H9 (cell line): ENCODE measurements around the gene ITPR1. TPM values are rescaled to one million over a fixed set of nuclear protein-coding genes. Genes with fewer than 3 reads are reported as not detected.

Source experiments
- DNase-seq: peaks from one replicate; pipeline ENCODE4 v3.0.0-alpha.2; 2017
- H2AFZ ChIP-seq: one replicate; pipeline ENCODE4 v1.6.1; 2013; ENCODE audit warnings: mild to moderate bottlenecking, low read length, control low read depth, moderate library complexity
- H2AK5ac ChIP-seq: 2 replicates; pipeline ENCODE4 v1.6.1; 2013; ENCODE audit warnings: low read length, control low read depth, mixed read lengths; ENCODE audit not compliant: insufficient read length
- H2BK120ac ChIP-seq: one replicate; pipeline ENCODE4 v1.6.1; 2013; ENCODE audit warnings: low read depth, mild to moderate bottlenecking, low read length, control low read depth, inconsistent platforms; ENCODE audit not compliant: poor library complexity, severe bottlenecking
- H2BK12ac ChIP-seq: 2 replicates; pipeline ENCODE4 v1.6.1; 2013; ENCODE audit warnings: low read length, control low read depth, mixed read lengths, low read depth; ENCODE audit not compliant: insufficient read length
- H2BK15ac ChIP-seq: 2 replicates; pipeline ENCODE4 v1.6.1; 2013; ENCODE audit warnings: low read depth, low read length, control low read depth
- H2BK20ac ChIP-seq: one replicate; pipeline ENCODE4 v1.6.1; 2013; ENCODE audit warnings: low read depth, mild to moderate bottlenecking, low read length, control low read depth, inconsistent platforms; ENCODE audit not compliant: poor library complexity, severe bottlenecking
- H2BK5ac ChIP-seq: 2 replicates; pipeline ENCODE4 v1.6.1; 2013; ENCODE audit warnings: low read length, control low read depth, mixed read lengths; ENCODE audit not compliant: insufficient read length
- H3K14ac ChIP-seq: 2 replicates; pipeline ENCODE4 v1.6.1; 2013; ENCODE audit warnings: low read length, control low read depth; ENCODE audit not compliant: insufficient read depth
- H3K18ac ChIP-seq: 2 replicates; pipeline ENCODE4 v1.6.1; 2013; ENCODE audit warnings: low read depth, mild to moderate bottlenecking, mixed read lengths, low read length, control low read depth; ENCODE audit not compliant: insufficient read length
- H3K23ac ChIP-seq: 2 replicates; pipeline ENCODE4 v1.6.1; 2013; ENCODE audit warnings: low read length, control low read depth, mixed read lengths, low read depth; ENCODE audit not compliant: insufficient read length
- H3K23me2 ChIP-seq: 2 replicates; pipeline ENCODE4 v1.6.1; 2013; ENCODE audit warnings: low read depth, mild to moderate bottlenecking, mixed read lengths, low read length, control low read depth; ENCODE audit not compliant: insufficient read length, poor library complexity, severe bottlenecking
- H3K27ac ChIP-seq: 2 replicates; pipeline ENCODE4 v1.5.1; 2013; ENCODE audit warnings: low read length, control low read depth, mixed read lengths, low read depth; ENCODE audit not compliant: insufficient read length
- H3K27me3 ChIP-seq: 2 replicates; pipeline ENCODE4 v1.6.1; 2013; ENCODE audit warnings: low read length, control low read depth, inconsistent platforms; ENCODE audit not compliant: insufficient read depth
- H3K4ac ChIP-seq: 2 replicates; pipeline ENCODE4 v1.6.1; 2013; ENCODE audit warnings: low read depth, mild to moderate bottlenecking, control low read depth, inconsistent platforms, low read length, moderate library complexity
- H3K4me1 ChIP-seq: 2 replicates; pipeline ENCODE4 v1.6.1; 2013; ENCODE audit warnings: low read length, control low read depth, inconsistent platforms; ENCODE audit not compliant: insufficient read depth
- H3K4me2 ChIP-seq: 2 replicates; pipeline ENCODE4 v1.6.1; 2013; ENCODE audit warnings: low read length, control low read depth, mixed read lengths; ENCODE audit not compliant: insufficient read length, insufficient read depth
- H3K56ac ChIP-seq: 2 replicates; pipeline ENCODE4 v1.6.1; 2013; ENCODE audit warnings: low read depth, mild to moderate bottlenecking, mixed read lengths, low read length, control low read depth; ENCODE audit not compliant: insufficient read length
- H3K79me1 ChIP-seq: 2 replicates; pipeline ENCODE4 v1.6.1; 2013; ENCODE audit warnings: low read depth, mild to moderate bottlenecking, moderate library complexity, low read length, control low read depth, inconsistent platforms; ENCODE audit not compliant: insufficient read depth, poor library complexity, severe bottlenecking
- H3K79me2 ChIP-seq: 2 replicates; pipeline ENCODE4 v1.6.1; 2013; ENCODE audit warnings: low read length, control low read depth, inconsistent platforms; ENCODE audit not compliant: insufficient read depth
- H3K9ac ChIP-seq: 2 replicates; pipeline ENCODE4 v1.6.1; 2013; ENCODE audit warnings: low read length, control low read depth, mixed read lengths; ENCODE audit not compliant: insufficient read length; ENCODE audit errors: extremely low read depth
- H3K9me3 ChIP-seq: one replicate; pipeline ENCODE4 v1.6.1; 2013; ENCODE audit warnings: low read depth, low read length, inconsistent platforms; ENCODE audit not compliant: control insufficient read depth
- H3T11ph ChIP-seq: one replicate; pipeline ENCODE4 v1.6.1; 2013; ENCODE audit warnings: mild to moderate bottlenecking, low read length, control low read depth, inconsistent platforms
- H4K20me1 ChIP-seq: one replicate; pipeline ENCODE4 v1.6.1; 2013; ENCODE audit not compliant: control insufficient read depth, insufficient read length, insufficient read depth
- H4K5ac ChIP-seq: 2 replicates; pipeline ENCODE4 v1.6.1; 2013; ENCODE audit warnings: low read depth, mild to moderate bottlenecking, mixed read lengths, low read length, control low read depth; ENCODE audit not compliant: insufficient read length
- H4K8ac ChIP-seq: replicated peaks from 2 replicates; pipeline ENCODE4 v1.6.1; 2013; ENCODE audit warnings: low read length, control low read depth, mixed read lengths, low read depth; ENCODE audit not compliant: insufficient read length
- H4K91ac ChIP-seq: 2 replicates; pipeline ENCODE4 v1.6.1; 2013; ENCODE audit warnings: low read depth, mild to moderate bottlenecking, moderate library complexity, mixed read lengths, low read length, control low read depth; ENCODE audit not compliant: insufficient read length
- H3K27ac Mint-ChIP-seq, 3 experiments: 2 replicates in 2 of 3; 3 replicates in 1 of 3; pipeline ENCODE4 v1.8.0; 2020 to 2021; ENCODE audit warnings: mixed read lengths in 3 of 3, mild to moderate bottlenecking in 1 of 3, moderate library complexity in 1 of 3
- H3K27me3 Mint-ChIP-seq: 2 replicates; pipeline ENCODE4 v1.8.0; 2021; ENCODE audit warnings: low read depth, mild to moderate bottlenecking, moderate library complexity, mixed read lengths
- H3K36me3 Mint-ChIP-seq, 3 experiments: 2 replicates in 2 of 3; 3 replicates in 1 of 3; pipeline ENCODE4 v1.8.0; 2020 to 2021; ENCODE audit warnings: low read depth in 3 of 3, mixed read lengths in 3 of 3; ENCODE audit not compliant: insufficient read depth in 1 of 3
- H3K4me1 Mint-ChIP-seq, 2 experiments: 2 replicates each; pipeline ENCODE4 v1.8.0; 2020; ENCODE audit warnings: mixed read lengths in 2 of 2
- H3K4me3 Mint-ChIP-seq, 2 experiments: 2 replicates in 1 of 2; 3 replicates in 1 of 2; pipeline ENCODE4 v1.8.0; 2020 to 2021; ENCODE audit warnings: mild to moderate bottlenecking in 2 of 2, mixed read lengths in 2 of 2, moderate library complexity in 1 of 2
- H3K9me3 Mint-ChIP-seq, 2 experiments: 2 replicates in 1 of 2; 3 replicates in 1 of 2; pipeline ENCODE4 v1.8.0; 2020; ENCODE audit warnings: mild to moderate bottlenecking in 2 of 2, mixed read lengths in 2 of 2, moderate library complexity in 1 of 2
- WGBS: extraction: QIAGEN DNeasy Blood & Tissue Kit; methylation state at CpG from one replicate; pipeline ENCODE4 v1.1.7; 2013; ENCODE audit warnings: missing lambda C conversion rate, low lambda C conversion rate, mixed read lengths; ENCODE audit not compliant: insufficient read length; ENCODE audit errors: extremely low coverage; 5-methylcytosine and 5-hydroxymethylcytosine counted together
- total RNA-seq: library from RNA; stranded (reverse); gene quantifications from 2 replicates; pipeline ENCODE4 v1.2.1, GENCODE V29; 2021
- TF ChIP-seq, protein P1 (sequence below): fragments of 200-600 bp; sonication (generic); conservative IDR thresholded peaks from 3 replicates; pipeline ENCODE4 v1.8.0; 2021; ENCODE audit warnings: antibody characterized with exemption, mild to moderate bottlenecking

Gene ITPR1
- total RNA-seq, 1 experiment from 2014 or later = 4.2 TPM

DNA sequence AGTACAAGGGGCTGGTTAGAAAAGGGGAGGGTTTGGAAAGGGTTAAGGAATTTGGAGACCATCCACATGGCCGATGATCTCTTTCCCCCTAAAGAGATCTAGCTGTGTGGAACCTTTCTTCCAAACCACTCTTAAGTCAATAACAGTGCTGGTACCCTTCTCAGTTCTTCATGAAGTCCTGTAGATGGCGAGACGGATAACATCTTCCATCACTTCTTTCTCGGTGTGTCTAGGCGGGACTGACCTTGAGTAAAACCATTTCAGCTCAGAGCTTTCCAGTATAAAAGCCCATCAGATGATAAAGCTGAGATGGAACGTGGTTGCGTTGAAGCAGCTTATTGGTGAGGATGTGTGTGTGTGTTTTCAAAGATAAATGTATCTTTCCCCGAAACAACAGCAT, 334.6 kb downstream of the ITPR1 start:
- Histone ChIP-seq H4K91ac (no peak overlapping the region), H4K8ac (no peak overlapping the region), H3K9me3 (no peaks in the 10 kb centered on the region), H3K4me1 (peaks cover 2% of the 10 kb centered on the region; the same call in 1 of the 2 replicates), H2BK5ac (no peak overlapping the region), H2BK120ac (no peak overlapping the region), H4K5ac (no peak overlapping the region), H3K79me1 (no peaks in the 10 kb centered on the region), H3K56ac (no peak overlapping the region), H3K4me2 (no peak overlapping the region), H3K18ac (no peak overlapping the region), H2BK20ac (no peak overlapping the region), H4K20me1 (no peaks in the 10 kb centered on the region), H3K23me2 (no peaks in the 10 kb centered on the region), H2BK12ac (no peak overlapping the region), H3K4ac (no peak overlapping the region), H3K14ac (no peak overlapping the region), H2AK5ac (no peak overlapping the region), H3K27ac (no peak overlapping the region), H2BK15ac (no peak overlapping the region), H3K79me2 (no peaks in the 10 kb centered on the region), H3K27me3 (no peaks in the 10 kb centered on the region), H3K23ac (no peak overlapping the region), H3T11ph (no peak overlapping the region), H3K9ac (no peak overlapping the region), H2AFZ (no peak overlapping the region)
- H3K9me3 Mint-ChIP-seq = no peaks in the 10 kb centered on the region
- no CpG with 5 or more reads among the region's 8 CpGs for WGBS
- H3K36me3 Mint-ChIP-seq = no peaks in the 10 kb centered on the region; a peak in 1 of 7 replicates
- H3K4me3 Mint-ChIP-seq = no peak overlapping the region
- no peak overlapping the region; a peak in 1 of 7 replicates for H3K27ac Mint-ChIP-seq
- TF ChIP-seq, protein P1, sequence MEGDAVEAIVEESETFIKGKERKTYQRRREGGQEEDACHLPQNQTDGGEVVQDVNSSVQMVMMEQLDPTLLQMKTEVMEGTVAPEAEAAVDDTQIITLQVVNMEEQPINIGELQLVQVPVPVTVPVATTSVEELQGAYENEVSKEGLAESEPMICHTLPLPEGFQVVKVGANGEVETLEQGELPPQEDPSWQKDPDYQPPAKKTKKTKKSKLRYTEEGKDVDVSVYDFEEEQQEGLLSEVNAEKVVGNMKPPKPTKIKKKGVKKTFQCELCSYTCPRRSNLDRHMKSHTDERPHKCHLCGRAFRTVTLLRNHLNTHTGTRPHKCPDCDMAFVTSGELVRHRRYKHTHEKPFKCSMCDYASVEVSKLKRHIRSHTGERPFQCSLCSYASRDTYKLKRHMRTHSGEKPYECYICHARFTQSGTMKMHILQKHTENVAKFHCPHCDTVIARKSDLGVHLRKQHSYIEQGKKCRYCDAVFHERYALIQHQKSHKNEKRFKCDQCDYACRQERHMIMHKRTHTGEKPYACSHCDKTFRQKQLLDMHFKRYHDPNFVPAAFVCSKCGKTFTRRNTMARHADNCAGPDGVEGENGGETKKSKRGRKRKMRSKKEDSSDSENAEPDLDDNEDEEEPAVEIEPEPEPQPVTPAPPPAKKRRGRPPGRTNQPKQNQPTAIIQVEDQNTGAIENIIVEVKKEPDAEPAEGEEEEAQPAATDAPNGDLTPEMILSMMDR = no peak
- H3K27me3 Mint-ChIP-seq = no peaks in the 10 kb centered on the region
- H3K4me1 Mint-ChIP-seq = peaks cover 22 to 23% of the 10 kb centered on the region in 2 experiments
- no peak for DNase-seq
